GM18867 (cell line): Measurements from ENCODE around the gene HS3ST5.
A peak's percentile ranks its signal among the peaks of the same experiment; 100 is the strongest.
"Not testable (repeated sequence)": the region's sequence is repeated elsewhere in the genome, so short reads cannot be mapped to it uniquely, and the experiment has no call there.

Experiments used
- ATAC-seq: cut with Tn5 transposase; IDR thresholded peaks from one replicate; pipeline ENCODE4 v1.9.1; 2021; ENCODE audit warnings: mild to moderate bottlenecking, moderate library complexity; ENCODE audit not compliant: unreplicated experiment

The HS3ST5 gene

GRCh38 chr6:114280239-114280982, 62.4 kb downstream of the HS3ST5 start:
- ATAC-seq, result no peak

GRCh38 chr6:114277220-114277619, 65.6 kb downstream of the HS3ST5 start:
- no peak for ATAC-seq

GRCh38 chr6:114276783-114277182, 66.0 kb downstream of the HS3ST5 start:
- ATAC-seq, result no peak

GRCh38 chr6:114274836-114275235, 68.0 kb downstream of the HS3ST5 start:
- no peak for ATAC-seq

GRCh38 chr6:114272582-114272981, 70.2 kb downstream of the HS3ST5 start:
- ATAC-seq, result no peak

GRCh38 chr6:114271405-114271804, 71.4 kb downstream of the HS3ST5 start:
- ATAC-seq, result no peak

- ATAC-seq, result peak; percentile 64
Measured at GRCh38 chr6:114267897-114268296, 74.9 kb downstream of the HS3ST5 start.

GRCh38 chr6:114260810-114261209, 82.0 kb downstream of the HS3ST5 start:
- no peak for ATAC-seq

- no peak for ATAC-seq
Measured at GRCh38 chr6:114258376-114258775, 84.4 kb downstream of the HS3ST5 start.

GRCh38 chr6:114253431-114253830, 89.4 kb downstream of the HS3ST5 start:
- no peak for ATAC-seq

GRCh38 chr6:114249522-114249921, 93.3 kb downstream of the HS3ST5 start:
- no peak for ATAC-seq

GRCh38 chr6:114247101-114247500, 95.7 kb downstream of the HS3ST5 start:
- no peak for ATAC-seq

- ATAC-seq, result no peak
Measured at GRCh38 chr6:114240796-114241195, 102.0 kb downstream of the HS3ST5 start.

- no peak for ATAC-seq
Measured at GRCh38 chr6:114228675-114229074, 114.1 kb downstream of the HS3ST5 start.

- ATAC-seq, result no peak
Measured at GRCh38 chr6:114227944-114228468, 114.8 kb downstream of the HS3ST5 start.

- ATAC-seq, result no peak
Measured at GRCh38 chr6:114220241-114220640, 122.6 kb downstream of the HS3ST5 start.

- no peak for ATAC-seq
Measured at GRCh38 chr6:114218437-114219340, 124.1 kb downstream of the HS3ST5 start.

GRCh38 chr6:114217996-114218395, 124.8 kb downstream of the HS3ST5 start:
- ATAC-seq, result not testable (repeated sequence)

- ATAC-seq, result no peak
Measured at GRCh38 chr6:114216789-114217467, 125.9 kb downstream of the HS3ST5 start.

- ATAC-seq, result no peak
Measured at GRCh38 chr6:114210467-114210866, 132.4 kb downstream of the HS3ST5 start.

- ATAC-seq, result no peak
Measured at GRCh38 chr6:114203460-114203859, 139.4 kb downstream of the HS3ST5 start.
